DMS53 treated with DMSO at 0.1 percent for 48 hours (cell line): ENCODE data around the gene CLCN2.

ENCODE experiments used
- DNase-seq: peaks from one replicate; lab custom pipeline; 2025; ENCODE audit not compliant: unreplicated experiment; lab: John Stamatoyannopoulos, UW

CLCN2 gene

GRCh38 chr3:184332370-184333090 is 28.9 kb downstream of the CLCN2 start:
- DNase-seq, result no peak

GRCh38 chr3:184328516-184328915 is 32.9 kb downstream of the CLCN2 start:
- DNase-seq, result no peak

- no peak for DNase-seq
These were observed 34.2 kb downstream of the CLCN2 start for GRCh38 chr3:184327171-184327570.

- no peak for DNase-seq
These were observed 35.6 kb downstream of the CLCN2 start for GRCh38 chr3:184325715-184326369.

GRCh38 chr3:184325269-184325668 is 36.1 kb downstream of the CLCN2 start:
- DNase-seq, result no peak

GRCh38 chr3:184323696-184324095 is 37.7 kb downstream of the CLCN2 start:
- no peak for DNase-seq

GRCh38 chr3:184322731-184323487 is 38.5 kb downstream of the CLCN2 start:
- no peak for DNase-seq

- no peak for DNase-seq
These were observed 39.7 kb downstream of the CLCN2 start for GRCh38 chr3:184321666-184322065.

- DNase-seq, result peak; percentile 40
These were observed 41.3 kb downstream of the CLCN2 start for GRCh38 chr3:184320104-184320445.

- DNase-seq, result no peak
These were observed 44.2 kb downstream of the CLCN2 start for GRCh38 chr3:184317201-184317600.

GRCh38 chr3:184316792-184317191 is 44.6 kb downstream of the CLCN2 start:
- no peak for DNase-seq

GRCh38 chr3:184315871-184316661 is 45.3 kb downstream of the CLCN2 start:
- DNase-seq, result no peak

- no peak for DNase-seq
These were observed 45.9 kb downstream of the CLCN2 start for GRCh38 chr3:184315543-184315867.

GRCh38 chr3:184314700-184315542 is 46.5 kb downstream of the CLCN2 start:
- no peak for DNase-seq

- DNase-seq, result peak; percentile 71
These were observed 47.1 kb downstream of the CLCN2 start, which contains the start of gene EIF4G1 for GRCh38 chr3:184314363-184314699. EIF4G1 (plus strand) TSS chr3:184314606; CDS start chr3:184315797, 1,191 bp downstream.

- DNase-seq, result no peak
These were observed 49.8 kb downstream of the CLCN2 start for GRCh38 chr3:184311633-184312032.

- no peak for DNase-seq
These were observed 52.7 kb downstream of the CLCN2 start for GRCh38 chr3:184308744-184309143.

- no peak for DNase-seq
These were observed 53.5 kb downstream of the CLCN2 start for GRCh38 chr3:184307915-184308314.

GRCh38 chr3:184306341-184306972 is 54.9 kb downstream of the CLCN2 start:
- DNase-seq, result no peak

GRCh38 chr3:184305577-184305976 is 55.8 kb downstream of the CLCN2 start:
- DNase-seq, result peak; percentile 7
